IMR-90 (cell line): ENCODE measurements around the gene MTHFS. TPM values are rescaled to one million over a fixed set of nuclear protein-coding genes. Genes with fewer than 3 reads are reported as not detected.

ENCODE experiments used
- ATAC-seq: fragments of 200-7000 bp; cut with Tn5 transposase; 2 replicates; pipeline ENCODE4 v1.9.1; 2020; ENCODE audit warnings: low read depth, mild to moderate bottlenecking, moderate library complexity
- BruUV-seq: library from RNA; stranded (reverse); fragments of 400-500 nt; replicated peaks from 2 replicates; lab custom pipeline; 2021; lab: Mats Ljungman, UMichigan
- CTCF ChIA-PET: fragments of 300-600 bp; formaldehyde crosslinking; extraction: SDS; loops from one replicate; lab custom pipeline; 2021; ENCODE audit warnings: antibody characterized with exemption; lab: Yijun Ruan, JAX
- POLR2A ChIA-PET: fragments of 300-600 bp; sonication (Branson Sonifier 250); formaldehyde crosslinking; loops from one replicate; lab custom pipeline; 2022; ENCODE audit warnings: antibody characterized with exemption; ENCODE audit not compliant: unreplicated experiment; lab: Charles Lee
- DNase-seq: peaks from one replicate; pipeline ENCODE4 v3.0.0; 2013
- H2AFZ ChIP-seq: replicated peaks from 2 replicates; pipeline ENCODE3; 2013; ENCODE audit warnings: low read length, mild to moderate bottlenecking; ENCODE audit not compliant: poor library complexity
- H2AK5ac ChIP-seq: 2 replicates; pipeline ENCODE4 v1.6.1; 2013; ENCODE audit warnings: low read depth, low read length, inconsistent platforms
- H2AK9ac ChIP-seq: replicated peaks from 2 replicates; pipeline ENCODE3; 2013; ENCODE audit warnings: mild to moderate bottlenecking, low read depth, low read length, moderate library complexity; ENCODE audit not compliant: poor library complexity
- H2BK120ac ChIP-seq: 2 replicates; pipeline ENCODE4 v1.6.1; 2013; ENCODE audit warnings: low read depth, low read length, inconsistent platforms
- H2BK15ac ChIP-seq: 3 replicates; pipeline ENCODE4 v1.6.1; 2013; ENCODE audit warnings: low read depth, low read length, inconsistent platforms
- H2BK20ac ChIP-seq: 2 replicates; pipeline ENCODE4 v1.6.1; 2013; ENCODE audit warnings: low read depth, mild to moderate bottlenecking, inconsistent platforms, low read length, moderate library complexity
- H2BK5ac ChIP-seq: 2 replicates; pipeline ENCODE4 v1.6.1; 2013; ENCODE audit warnings: mild to moderate bottlenecking, low read depth, low read length, inconsistent platforms; ENCODE audit not compliant: poor library complexity, severe bottlenecking
- H3K14ac ChIP-seq: replicated peaks from 2 replicates; pipeline ENCODE4 v1.6.1; 2013; ENCODE audit warnings: low read depth, low read length, inconsistent platforms
- H3K18ac ChIP-seq: 2 replicates; pipeline ENCODE4 v1.6.1; 2013; ENCODE audit warnings: low read depth, low read length, control low read depth
- H3K23ac ChIP-seq: 2 replicates; pipeline ENCODE4 v1.6.1; 2013; ENCODE audit warnings: low read depth, low read length, inconsistent platforms
- H3K27ac ChIP-seq: 2 replicates; pipeline ENCODE4 v1.5.1; 2013; ENCODE audit warnings: mild to moderate bottlenecking, control low read depth, low read length; ENCODE audit not compliant: insufficient read depth
- H3K27me3 ChIP-seq: 2 replicates; pipeline ENCODE4 v1.6.1; 2013; ENCODE audit warnings: low read length; ENCODE audit not compliant: control insufficient read depth, insufficient read depth
- H3K36me3 ChIP-seq: 2 replicates; pipeline ENCODE4 v1.6.1; 2013; ENCODE audit warnings: low read length, mixed read lengths; ENCODE audit not compliant: control insufficient read depth, insufficient read depth
- H3K4ac ChIP-seq: 2 replicates; pipeline ENCODE4 v1.6.1; 2013; ENCODE audit warnings: low read depth, low read length, inconsistent platforms
- H3K4me1 ChIP-seq: 2 replicates; pipeline ENCODE4 v1.6.1; 2013; ENCODE audit warnings: low read length, mixed read lengths; ENCODE audit not compliant: control insufficient read depth, insufficient read depth
- H3K4me2 ChIP-seq: 2 replicates; pipeline ENCODE4 v1.6.1; 2013; ENCODE audit warnings: low read depth, mild to moderate bottlenecking, control low read depth, low read length, moderate library complexity
- H3K4me3 ChIP-seq: 2 replicates; pipeline ENCODE4 v1.5.1; 2013; ENCODE audit warnings: low read depth, mild to moderate bottlenecking, control low read depth, low read length, moderate library complexity; ENCODE audit not compliant: insufficient read depth
- H3K56ac ChIP-seq: 2 replicates; pipeline ENCODE4 v1.6.1; 2013; ENCODE audit warnings: low read length, inconsistent platforms; ENCODE audit not compliant: insufficient read depth; ENCODE audit errors: extremely low read depth
- H3K79me1 ChIP-seq, 2 experiments: 2 replicates each; pipeline ENCODE4 v1.6.1; 2013; ENCODE audit warnings: low read length in 2 of 2, inconsistent platforms in 1 of 2, low read depth in 1 of 2
- H3K9ac ChIP-seq: 2 replicates; pipeline ENCODE4 v1.6.1; 2013; ENCODE audit warnings: low read depth, low read length, control low read depth
- H3K9me1 ChIP-seq: 2 replicates; pipeline ENCODE4 v1.6.1; 2013; ENCODE audit warnings: low read length, inconsistent platforms; ENCODE audit not compliant: insufficient read depth
- H3K9me3 ChIP-seq: 2 replicates; pipeline ENCODE4 v1.6.1; 2013; ENCODE audit warnings: low read length; ENCODE audit not compliant: control insufficient read depth, insufficient read depth
- H4K20me1 ChIP-seq: 2 replicates; pipeline ENCODE4 v1.6.1; 2013; ENCODE audit warnings: low read length, inconsistent platforms; ENCODE audit not compliant: insufficient read depth
- H4K5ac ChIP-seq: 2 replicates; pipeline ENCODE4 v1.6.1; 2013; ENCODE audit warnings: mild to moderate bottlenecking, low read depth, low read length, control low read depth
- H4K8ac ChIP-seq, 2 experiments: 2 replicates each; pipeline ENCODE4 v1.6.1; 2013; ENCODE audit warnings: low read depth in 2 of 2, low read length in 2 of 2, control low read depth in 1 of 2, inconsistent platforms in 1 of 2
- H4K91ac ChIP-seq: 2 replicates; pipeline ENCODE4 v1.6.1; 2013; ENCODE audit warnings: low read depth, low read length, inconsistent platforms; ENCODE audit not compliant: insufficient read depth
- BHLHE40 ChIP-seq: fragments of 150-350 bp; IDR thresholded peaks from 2 replicates; pipeline ENCODE4 v1.6.1; 2016; ENCODE audit warnings: mild to moderate bottlenecking, low read depth, low read length
- CEBPB ChIP-seq: IDR thresholded peaks from 2 replicates; pipeline ENCODE4 v1.6.1; 2012; ENCODE audit warnings: low read depth, low read length, improper control_type of control experiment
- CHD1 ChIP-seq: IDR thresholded peaks from 2 replicates; pipeline ENCODE4 v1.6.1; 2012; ENCODE audit warnings: low read depth, low read length, improper control_type of control experiment
- FOS ChIP-seq: fragments of 150-350 bp; IDR thresholded peaks from 2 replicates; pipeline ENCODE4 v1.6.1; 2016; ENCODE audit warnings: low read depth, low read length
- MAFK ChIP-seq: IDR thresholded peaks from 2 replicates; pipeline ENCODE4 v1.6.1; 2012; ENCODE audit warnings: low read depth, low read length, improper control_type of control experiment
- MAZ ChIP-seq: IDR thresholded peaks from 2 replicates; pipeline ENCODE4 v1.6.1; 2012; ENCODE audit warnings: low read depth, mild to moderate bottlenecking, low read length, improper control_type of control experiment, moderate library complexity, borderline replicate concordance
- MXI1 ChIP-seq: IDR thresholded peaks from 2 replicates; pipeline ENCODE4 v1.6.1; 2012; ENCODE audit warnings: low read depth, mild to moderate bottlenecking, low read length, moderate library complexity, borderline replicate concordance
- NFE2L2 ChIP-seq: fragments of 150-350 bp; IDR thresholded peaks from 2 replicates; pipeline ENCODE4 v1.6.1; 2016; ENCODE audit warnings: low read depth, mild to moderate bottlenecking, low read length
- POLR2A ChIP-seq: IDR thresholded peaks from 2 replicates; pipeline ENCODE4 v1.6.1; 2012; ENCODE audit warnings: mild to moderate bottlenecking, low read depth, low read length
- RAD21 ChIP-seq: IDR thresholded peaks from 2 replicates; pipeline ENCODE4 v1.6.1; 2012; ENCODE audit warnings: low read length, improper control_type of control experiment
- SMC3 ChIP-seq: fragments of 150-350 bp; IDR thresholded peaks from 2 replicates; pipeline ENCODE4 v1.6.1; 2016; ENCODE audit warnings: low read depth, mild to moderate bottlenecking, antibody characterized with exemption, low read length, moderate library complexity
- USF2 ChIP-seq: fragments of 150-350 bp; IDR thresholded peaks from 2 replicates; pipeline ENCODE4 v1.6.1; 2017; ENCODE audit warnings: mild to moderate bottlenecking, antibody characterized with exemption, low read length, low read depth
- WGBS, 2 experiments: methylation state at CpG; one replicate each; pipeline versions ENCODE4 v1.1.5 to v1.1.7; 2013; ENCODE audit warnings: missing lambda C conversion rate in 2 of 2; ENCODE audit not compliant: insufficient read length in 1 of 2; ENCODE audit errors: extremely low coverage in 2 of 2; 5-methylcytosine and 5-hydroxymethylcytosine counted together
- dilution Hi-C: fragments of 300-500 bp; cut with HindIII; formaldehyde crosslinking; loops from one replicate; pipeline ENCODE4 v1.14.3; 2018; ENCODE audit warnings: low sequenced_read_pairs; ENCODE audit not compliant: unreplicated experiment
- in situ Hi-C: fragments of 300-500 bp; cut with MboI; formaldehyde crosslinking; loops from 3 replicates; pipeline ENCODE4 v1.14.3; 2019; ENCODE audit warnings: low sequenced_read_pairs, inconsistent platforms, mixed read lengths
- intact Hi-C: fragments of 100-400 bp; cut with micrococcal nuclease; formaldehyde crosslinking; loops from 2 replicates; pipeline ENCODE4 v1.10.0; 2022
- polyA plus RNA-seq, 3 experiments: library from polyadenylated mRNA; depleted of rRNA; stranded (reverse); fragments of >200 nt; gene quantifications; 2 replicates each; pipeline ENCODE4 v1.2.3, GENCODE V29; 2012; ENCODE audit warnings: low replicate concordance in 1 of 3
- total RNA-seq: library from RNA; depleted of rRNA; stranded (reverse); fragments of >200 nt; gene quantifications from 2 replicates; pipeline ENCODE4 v1.2.3, GENCODE V29; 2012
- TF ChIP-seq, protein P1 (sequence below): fragments of 150-350 bp; IDR thresholded peaks from 2 replicates; pipeline ENCODE4 v1.6.1; 2016; ENCODE audit warnings: low read depth, mild to moderate bottlenecking, low read length, moderate library complexity, borderline replicate concordance

Gene MTHFS
- total and polyA plus RNA-seq, 2 of the 4 experiments (the other 2 are of a cell fraction) = 5.5 to 6.3 TPM

- H2AFZ ChIP-seq = no peak overlapping the region
- dilution Hi-C loops = no loop called here
- H3K9ac ChIP-seq = no peak overlapping the region
- no peaks in the 10 kb centered on the region for H3K36me3 ChIP-seq
- no peak overlapping the region for H3K18ac ChIP-seq
- no peak overlapping the region for H4K91ac ChIP-seq
- no peak overlapping the region for H2AK5ac ChIP-seq
- H3K23ac ChIP-seq = no peak overlapping the region
- no peak for ATAC-seq
- H3K27me3 ChIP-seq = no peaks in the 10 kb centered on the region
- in situ Hi-C loops = no loop called here
- TF ChIP-seq USF2 = no peak
- no peak for TF ChIP-seq NFE2L2
- no peak for TF ChIP-seq CHD1
- no peak for TF ChIP-seq POLR2A
- no peak for TF ChIP-seq MAFK
- TF ChIP-seq MXI1 = no peak
- TF ChIP-seq MAZ = no peak
- no peak for TF ChIP-seq RAD21
- TF ChIP-seq CEBPB = no peak
- no peak for TF ChIP-seq BHLHE40
- TF ChIP-seq, protein P1, sequence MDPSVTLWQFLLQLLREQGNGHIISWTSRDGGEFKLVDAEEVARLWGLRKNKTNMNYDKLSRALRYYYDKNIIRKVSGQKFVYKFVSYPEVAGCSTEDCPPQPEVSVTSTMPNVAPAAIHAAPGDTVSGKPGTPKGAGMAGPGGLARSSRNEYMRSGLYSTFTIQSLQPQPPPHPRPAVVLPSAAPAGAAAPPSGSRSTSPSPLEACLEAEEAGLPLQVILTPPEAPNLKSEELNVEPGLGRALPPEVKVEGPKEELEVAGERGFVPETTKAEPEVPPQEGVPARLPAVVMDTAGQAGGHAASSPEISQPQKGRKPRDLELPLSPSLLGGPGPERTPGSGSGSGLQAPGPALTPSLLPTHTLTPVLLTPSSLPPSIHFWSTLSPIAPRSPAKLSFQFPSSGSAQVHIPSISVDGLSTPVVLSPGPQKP = no peak
- no peak for TF ChIP-seq SMC3
- TF ChIP-seq FOS = no peak
- BruUV-seq = no TSS peak
- H2BK120ac ChIP-seq = no peak overlapping the region
- H3K9me1 ChIP-seq = no peaks in the 10 kb centered on the region
- CTCF ChIA-PET = no interaction called here
- no peak overlapping the region for H3K56ac ChIP-seq
- no peak overlapping the region for H2BK15ac ChIP-seq
- H3K79me1 ChIP-seq = no peaks in the 10 kb centered on the region
- H3K14ac ChIP-seq = no peak overlapping the region
- no CpG with 5 or more reads among the region's 1 CpG for WGBS, 2 experiments
- H3K27ac ChIP-seq = no peak overlapping the region
- no peak overlapping the region for H2AK9ac ChIP-seq
- peaks cover 4% of the 10 kb centered on the region for H3K4me1 ChIP-seq
- POLR2A ChIA-PET = no interaction called here
- no peak for DNase-seq
- H3K4me2 ChIP-seq = no peak overlapping the region
- no peak overlapping the region for H3K4me3 ChIP-seq
- no peaks in the 10 kb centered on the region; the same call in 1 of the 2 replicates for H4K20me1 ChIP-seq
- intact Hi-C loops = no loop called here
- H2BK20ac ChIP-seq = no peak overlapping the region
- H4K5ac ChIP-seq = no peak overlapping the region
- H4K8ac ChIP-seq = no peak overlapping the region
- H3K9me3 ChIP-seq = no peaks in the 10 kb centered on the region
- H2BK5ac ChIP-seq = no peak overlapping the region
- H3K4ac ChIP-seq = no peak overlapping the region
Observed at GRCh38 chr15:79938143-79938542, 41.3 kb upstream of the MTHFS start.
